Endothelial cell of umbilical vein (primary cell): Measurements from ENCODE around the gene TNFAIP8L3. TPM values are rescaled to one million over a fixed set of nuclear protein-coding genes. Genes with fewer than 3 reads are reported as not detected.

Source experiments
- BruUV-seq: library from RNA; stranded (reverse); fragments of 400-500 nt; replicated peaks from 2 replicates; lab custom pipeline; 2021; lab: Mats Ljungman, UMichigan
- CTCF ChIA-PET: fragments of 300-600, 350-600 bp; sonication (Branson Sonifier 250); formaldehyde crosslinking; loops from one replicate; lab custom pipeline; 2021; ENCODE audit warnings: antibody characterized with exemption, inconsistent platforms; lab: Charles Lee
- POLR2A ChIA-PET: fragments of 300-600, 350-600 bp; sonication (Branson Sonifier 250); formaldehyde crosslinking; loops from one replicate; lab custom pipeline; 2021; ENCODE audit warnings: antibody characterized with exemption, inconsistent platforms; lab: Charles Lee
- DNase-seq: peaks from one replicate; pipeline ENCODE4 v3.0.0-alpha.2; 2011; ENCODE audit warnings: low read depth, low spot score
- FAIRE-seq: peaks from 2 replicates; lab custom pipeline; 2011; peaks lifted over from hg19 to GRCh38; lab: Jason Lieb, UNC
- H2AFZ ChIP-seq: 2 replicates; pipeline ENCODE4 v1.6.0; 2012; ENCODE audit warnings: low read depth, low read length, control low read depth, inconsistent platforms
- H3K27ac ChIP-seq: 2 replicates; pipeline ENCODE4 v1.5.1; 2011; ENCODE audit warnings: low read depth, mild to moderate bottlenecking, control low read depth, low read length, moderate library complexity; ENCODE audit not compliant: insufficient read depth
- H3K27me3 ChIP-seq, 2 experiments: 2 replicates each; pipeline versions ENCODE4 v1.6.0 to v1.6.1; 2011; ENCODE audit warnings: low read length in 2 of 2, mixed read lengths in 1 of 2; ENCODE audit not compliant: control insufficient read depth in 2 of 2, insufficient read depth in 2 of 2
- H3K36me3 ChIP-seq, 2 experiments: 2 replicates in 1 of 2; 3 replicates in 1 of 2; pipeline ENCODE4 v1.5.1; 2011; ENCODE audit warnings: low read length in 2 of 2, mild to moderate bottlenecking in 1 of 2, moderate library complexity in 1 of 2; ENCODE audit not compliant: control insufficient read depth in 2 of 2, insufficient read depth in 2 of 2; ENCODE audit errors: extremely low read depth in 1 of 2
- H3K4me1 ChIP-seq: 3 replicates; pipeline ENCODE4 v1.5.1; 2011; ENCODE audit warnings: mild to moderate bottlenecking, low read length; ENCODE audit not compliant: control insufficient read depth, insufficient read depth; ENCODE audit errors: extremely low read depth
- H3K4me2 ChIP-seq: 2 replicates; pipeline ENCODE4 v1.6.1; 2011; ENCODE audit warnings: low read length, control low read depth, mixed read lengths; ENCODE audit not compliant: insufficient read depth
- H3K4me3 ChIP-seq, 3 experiments: fragments of 200-600 bp in 1 of 3; sonication (generic), shearing (Covaris generic) in 1 of 3; replicated peaks in 1 of 3; 2 replicates each; pipeline ENCODE4 v1.5.1; 2011 to 2016; ENCODE audit warnings: control low read depth in 3 of 3, low read length in 3 of 3, mild to moderate bottlenecking in 2 of 3, inconsistent platforms in 1 of 3, low read depth in 1 of 3, moderate library complexity in 1 of 3; ENCODE audit not compliant: insufficient read depth in 1 of 3
- H3K79me2 ChIP-seq: 2 replicates; pipeline ENCODE4 v1.6.0; 2012; ENCODE audit warnings: low read length, inconsistent platforms; ENCODE audit not compliant: control insufficient read depth, insufficient read depth
- H3K9ac ChIP-seq: replicated peaks from 2 replicates; pipeline ENCODE3; 2011; ENCODE audit warnings: low read length, control low read depth; ENCODE audit not compliant: insufficient read depth; ENCODE audit errors: extremely low read depth
- H3K9me1 ChIP-seq: replicated peaks from 3 replicates; pipeline ENCODE4 v1.6.0; 2011; ENCODE audit warnings: mild to moderate bottlenecking, low read length; ENCODE audit not compliant: control insufficient read depth, insufficient read depth; ENCODE audit errors: extremely low read depth
- H3K9me3 ChIP-seq: replicated peaks from 2 replicates; pipeline ENCODE4 v1.5.1; 2012; ENCODE audit warnings: low read length, inconsistent platforms; ENCODE audit not compliant: control insufficient read depth, insufficient read depth
- H4K20me1 ChIP-seq: replicated peaks from 2 replicates; pipeline ENCODE3; 2011; ENCODE audit warnings: mild to moderate bottlenecking, low read length; ENCODE audit not compliant: control insufficient read depth, insufficient read depth; ENCODE audit errors: extremely low read depth
- EZH2 ChIP-seq: IDR thresholded peaks from 2 replicates; pipeline ENCODE4 v1.6.1; 2012; ENCODE audit warnings: borderline replicate concordance, low read depth, mild to moderate bottlenecking, moderate library complexity, low read length, inconsistent platforms; ENCODE audit not compliant: severe bottlenecking
- FOS ChIP-seq: IDR thresholded peaks from 2 replicates; pipeline ENCODE4 v1.6.1; 2011; ENCODE audit warnings: mild to moderate bottlenecking, low read length, moderate library complexity, borderline replicate concordance; ENCODE audit not compliant: insufficient read depth
- GATA2 ChIP-seq: IDR thresholded peaks from 2 replicates; pipeline ENCODE4 v1.7.0; 2011; ENCODE audit warnings: low read depth, mild to moderate bottlenecking, moderate library complexity, mixed read lengths, low read length; ENCODE audit not compliant: insufficient read length, insufficient read depth
- JUN ChIP-seq: IDR thresholded peaks from 2 replicates; pipeline ENCODE4 v1.6.1; 2011; ENCODE audit warnings: borderline replicate concordance, low read depth; ENCODE audit not compliant: insufficient read length, insufficient read depth
- MYC ChIP-seq: IDR thresholded peaks from one replicate; pipeline ENCODE4 v1.6.1; 2011; ENCODE audit warnings: mild to moderate bottlenecking, low read depth, low read length
- POLR2A ChIP-seq: IDR thresholded peaks from 2 replicates; pipeline ENCODE4 v1.6.1; 2012; ENCODE audit warnings: low read depth, mild to moderate bottlenecking, control low read depth, low read length
- POLR2AphosphoS5 ChIP-seq: IDR thresholded peaks from 2 replicates; pipeline ENCODE4 v1.6.1; 2012; ENCODE audit warnings: low read depth, mild to moderate bottlenecking, control low read depth, low read length, moderate library complexity; ENCODE audit not compliant: insufficient read depth
- dilution Hi-C: fragments of 300-500 bp; cut with MboI; formaldehyde crosslinking; loops from one replicate; pipeline ENCODE4 v1.15.0; 2019; ENCODE audit warnings: low sequenced_read_pairs; ENCODE audit not compliant: extremely low pct_ligation_motif_present
- intact Hi-C: fragments of 100-400 bp; cut with micrococcal nuclease; formaldehyde crosslinking; loops from one replicate; pipeline ENCODE4 v1.10.0; 2022
- polyA plus RNA-seq, 4 experiments: library from polyadenylated mRNA; depleted of rRNA in 3 of 4; stranded (reverse) in 3 of 4; unstranded in 1 of 4; fragments of >200 nt; gene quantifications; 2 replicates each; pipeline versions ENCODE4 v1.2.1 to v1.2.3, GENCODE V29; 2011 to 2012; ENCODE audit warnings: missing spikeins in 1 of 4
- total RNA-seq: library from RNA; stranded (reverse); gene quantifications from 2 replicates; pipeline ENCODE4 v1.2.3, GENCODE V29; 2021
- TF ChIP-seq, protein P1 (sequence below): IDR thresholded peaks from 2 replicates; pipeline ENCODE4 v1.6.1; 2011; ENCODE audit not compliant: insufficient read depth, insufficient read length
- TF ChIP-seq, protein P2 (sequence below), 2 donors: IDR thresholded peaks; 1 replicate in 1 of 2; 2 replicates in 1 of 2; pipeline ENCODE4 v1.5.1; 2011; ENCODE audit warnings: low read length in 2 of 2, mild to moderate bottlenecking in 2 of 2, moderate library complexity in 2 of 2, control low read depth in 1 of 2, inconsistent platforms in 1 of 2, low read depth in 1 of 2; ENCODE audit not compliant: insufficient read depth in 1 of 2; ENCODE audit errors: extremely low read depth in 1 of 2

The TNFAIP8L3 gene
- total and polyA plus RNA-seq, 2 donors (not counting 3 experiments of a cell fraction or from before 2014, with no cell fraction given) = 8.8 to 38.3 TPM

DNA sequence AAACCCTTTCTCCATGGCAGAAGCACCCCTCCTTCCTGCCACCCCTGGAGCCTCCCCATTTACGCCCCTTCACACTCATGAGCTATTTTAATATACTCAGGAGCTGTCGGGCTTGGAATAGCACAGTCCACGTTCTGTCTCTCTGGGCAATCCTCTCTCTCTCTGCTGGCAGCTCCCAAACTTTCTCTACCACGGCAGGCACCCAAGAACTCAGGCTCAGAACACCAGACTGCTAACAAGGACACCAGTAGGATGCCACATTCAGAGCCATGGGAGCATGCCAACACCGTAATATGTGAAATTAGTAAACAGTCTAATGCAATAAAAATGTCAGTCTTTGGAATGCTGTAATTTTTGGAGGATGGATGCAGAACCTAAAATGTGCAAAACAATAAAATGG lies 19.3 kb downstream of the TNFAIP8L3 start:
- no peak overlapping the region for H3K27ac ChIP-seq
- CTCF ChIA-PET = interaction anchor here (1.1 to 1.5 kb wide), 3 partner anchors 11 to 58 kb away, joined by 3 to 7 read pairs (median 4); no protein-coding TSS in a partner anchor
- dilution Hi-C loops (no loop called here), intact Hi-C loops (no loop called here)
- FAIRE-seq (no peak), DNase-seq (no peak)
- no peaks in the 10 kb centered on the region for H4K20me1 ChIP-seq
- POLR2A ChIA-PET = interaction anchor here (0.6 kb wide), 1 partner anchor 21 kb away, joined by 4 read pairs; no protein-coding TSS in a partner anchor
- no peaks in the 10 kb centered on the region for H3K9me1 ChIP-seq
- H3K9me3 ChIP-seq = no peaks in the 10 kb centered on the region
- no peak overlapping the region for H2AFZ ChIP-seq
- TF ChIP-seq EZH2 (no peak), FOS (no peak), JUN (no peak), POLR2A (no peak), GATA2 (no peak), POLR2AphosphoS5 (no peak), MYC (no peak)
- TF ChIP-seq, protein P1, sequence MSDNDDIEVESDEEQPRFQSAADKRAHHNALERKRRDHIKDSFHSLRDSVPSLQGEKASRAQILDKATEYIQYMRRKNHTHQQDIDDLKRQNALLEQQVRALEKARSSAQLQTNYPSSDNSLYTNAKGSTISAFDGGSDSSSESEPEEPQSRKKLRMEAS = no peak
- TF ChIP-seq, protein P2, sequence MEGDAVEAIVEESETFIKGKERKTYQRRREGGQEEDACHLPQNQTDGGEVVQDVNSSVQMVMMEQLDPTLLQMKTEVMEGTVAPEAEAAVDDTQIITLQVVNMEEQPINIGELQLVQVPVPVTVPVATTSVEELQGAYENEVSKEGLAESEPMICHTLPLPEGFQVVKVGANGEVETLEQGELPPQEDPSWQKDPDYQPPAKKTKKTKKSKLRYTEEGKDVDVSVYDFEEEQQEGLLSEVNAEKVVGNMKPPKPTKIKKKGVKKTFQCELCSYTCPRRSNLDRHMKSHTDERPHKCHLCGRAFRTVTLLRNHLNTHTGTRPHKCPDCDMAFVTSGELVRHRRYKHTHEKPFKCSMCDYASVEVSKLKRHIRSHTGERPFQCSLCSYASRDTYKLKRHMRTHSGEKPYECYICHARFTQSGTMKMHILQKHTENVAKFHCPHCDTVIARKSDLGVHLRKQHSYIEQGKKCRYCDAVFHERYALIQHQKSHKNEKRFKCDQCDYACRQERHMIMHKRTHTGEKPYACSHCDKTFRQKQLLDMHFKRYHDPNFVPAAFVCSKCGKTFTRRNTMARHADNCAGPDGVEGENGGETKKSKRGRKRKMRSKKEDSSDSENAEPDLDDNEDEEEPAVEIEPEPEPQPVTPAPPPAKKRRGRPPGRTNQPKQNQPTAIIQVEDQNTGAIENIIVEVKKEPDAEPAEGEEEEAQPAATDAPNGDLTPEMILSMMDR (IDR thresholded peaks at IDR 0.05; ENCODE audit: extremely low read depth in 1 of 2, insufficient read depth in 1 of 2, low read depth in 1 of 2, low read length in 2 of 2) = no peak
- H3K4me1 ChIP-seq = peaks cover 3% of the 10 kb centered on the region
- H3K36me3 ChIP-seq = no peaks in the 10 kb centered on the region
- no TSS peak for BruUV-seq
- no peaks in the 10 kb centered on the region for H3K27me3 ChIP-seq
- no peak overlapping the region for H3K4me3 ChIP-seq
- no peak overlapping the region for H3K9ac ChIP-seq
- no peak overlapping the region for H3K4me2 ChIP-seq
- H3K79me2 ChIP-seq = peaks cover 82% of the 10 kb centered on the region
